Measurements from ENCODE around the gene RAB31.

GRCh38 chr18:9842448-9842847 is 134.3 kb downstream of the RAB31 start:
- TF ChIP-seq CTCF (IDR thresholded peaks at IDR 0.05) (no peak), POLR2A (IDR thresholded peaks at IDR 0.05) (no peak)

All from tibial nerve (tissue), 3 donors.